Ovary (tissue), 3 donors: ENCODE measurements around the gene PCBP1.

Source experiments
- CTCF ChIP-seq, 3 donors: fragments of 450-650 bp in 2 of 3; fragments of 200-600 bp in 1 of 3; IDR thresholded peaks; one replicate each; pipeline versions ENCODE4 v1.5.1 to v1.8.0; 2016 to 2022; ENCODE audit warnings: antibody characterized with exemption in 3 of 3, mild to moderate bottlenecking in 1 of 3
- POLR2A ChIP-seq: fragments of 450-650 bp; IDR thresholded peaks from one replicate; pipeline ENCODE4 v1.6.1; 2017; ENCODE audit warnings: antibody characterized with exemption, mild to moderate bottlenecking, moderate library complexity
- donor health status: DM: no; HTN: no; CAD: no.

- TF ChIP-seq CTCF (IDR thresholded peaks at IDR 0.05) = no peak
- no peak for TF ChIP-seq POLR2A
These were observed 8.9 kb upstream of the PCBP1 start for GRCh38 chr2:70078384-70078783.
